ENCODE results near the gene GPR61. TPM values are rescaled to one million over a fixed set of nuclear protein-coding genes. Genes with fewer than 3 reads are reported as not detected.

The GPR61 gene
- total RNA-seq, 1 donor from 2014 or later: not detected

DNA sequence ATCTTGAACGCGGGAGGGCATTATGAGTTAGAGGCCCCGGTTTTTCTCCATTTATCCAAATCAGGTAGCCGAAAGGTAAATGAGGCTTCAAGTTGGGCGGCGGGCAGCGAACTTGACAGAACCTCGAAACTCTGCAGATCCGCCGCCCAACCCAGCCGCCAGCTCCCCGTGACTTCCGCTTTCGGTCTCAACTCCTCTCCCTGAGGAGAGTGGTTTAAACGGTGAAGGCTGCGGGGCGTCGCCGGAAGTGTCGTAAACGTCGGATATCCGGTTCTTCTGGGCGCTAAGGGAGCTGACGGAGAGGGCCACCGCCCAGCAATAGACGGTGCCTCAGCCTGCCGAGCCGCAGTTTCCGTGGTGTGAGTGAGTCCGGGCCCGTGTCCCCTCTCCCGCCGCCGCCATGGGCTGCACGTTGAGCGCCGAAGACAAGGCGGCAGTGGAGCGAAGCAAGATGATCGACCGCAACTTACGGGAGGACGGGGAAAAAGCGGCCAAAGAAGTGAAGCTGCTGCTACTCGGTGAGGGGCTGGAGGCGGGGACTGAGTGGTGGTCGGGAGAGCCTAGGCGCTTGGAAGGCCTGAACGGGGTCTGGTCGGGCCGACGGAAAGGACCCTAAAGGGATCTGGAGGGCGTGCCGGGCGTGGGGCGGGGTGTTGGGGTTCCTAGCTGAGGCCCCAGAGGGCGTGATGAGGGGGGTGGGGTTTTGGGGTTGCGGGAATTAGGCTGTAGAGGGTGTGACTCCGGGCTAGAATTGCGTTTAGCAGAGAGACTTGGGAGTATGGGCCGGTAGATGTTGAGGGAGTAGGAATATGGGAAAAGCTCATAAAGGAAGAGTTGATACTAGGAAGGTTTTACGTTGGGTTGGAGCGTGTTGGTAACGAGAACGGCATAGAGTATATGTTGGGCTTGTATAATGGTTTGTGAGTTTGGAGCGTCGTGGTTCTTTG is 8.9 kb downstream of the GPR61 start, which contains the start of gene GNAI3:
Gene GNAI3, plus strand, starts transcription at position 295 of the 947 bp plus-strand sequence. Its CDS starts 106 bp downstream, at position 401.
- no peaks in the 10 kb centered on the region for H3K9me3 ChIP-seq
- H3K27me3 ChIP-seq: no peaks in the 10 kb centered on the region
- peak within 1 kb of the TSS; percentile 90 to 99 for H3K4me3 ChIP-seq
- peaks cover 55% of the 10 kb centered on the region for H3K4me1 ChIP-seq
- TF ChIP-seq POLR2A (IDR thresholded peaks at IDR 0.05) (peak in 1 of 2 donors; percentile 92), POLR2AphosphoS5 (IDR thresholded peaks at IDR 0.05; ENCODE audit: insufficient read depth in 1 of 2, low read depth in 1 of 2) (peak; percentile 99)
- TF ChIP-seq, protein P1, sequence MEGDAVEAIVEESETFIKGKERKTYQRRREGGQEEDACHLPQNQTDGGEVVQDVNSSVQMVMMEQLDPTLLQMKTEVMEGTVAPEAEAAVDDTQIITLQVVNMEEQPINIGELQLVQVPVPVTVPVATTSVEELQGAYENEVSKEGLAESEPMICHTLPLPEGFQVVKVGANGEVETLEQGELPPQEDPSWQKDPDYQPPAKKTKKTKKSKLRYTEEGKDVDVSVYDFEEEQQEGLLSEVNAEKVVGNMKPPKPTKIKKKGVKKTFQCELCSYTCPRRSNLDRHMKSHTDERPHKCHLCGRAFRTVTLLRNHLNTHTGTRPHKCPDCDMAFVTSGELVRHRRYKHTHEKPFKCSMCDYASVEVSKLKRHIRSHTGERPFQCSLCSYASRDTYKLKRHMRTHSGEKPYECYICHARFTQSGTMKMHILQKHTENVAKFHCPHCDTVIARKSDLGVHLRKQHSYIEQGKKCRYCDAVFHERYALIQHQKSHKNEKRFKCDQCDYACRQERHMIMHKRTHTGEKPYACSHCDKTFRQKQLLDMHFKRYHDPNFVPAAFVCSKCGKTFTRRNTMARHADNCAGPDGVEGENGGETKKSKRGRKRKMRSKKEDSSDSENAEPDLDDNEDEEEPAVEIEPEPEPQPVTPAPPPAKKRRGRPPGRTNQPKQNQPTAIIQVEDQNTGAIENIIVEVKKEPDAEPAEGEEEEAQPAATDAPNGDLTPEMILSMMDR (IDR thresholded peaks at IDR 0.05): no peak
- DNase-seq (ENCODE audit: extremely low spot score in 2 of 2): peak in 1 of 2 donors; percentile 97
- H3K27ac ChIP-seq: peak within 1 kb of the TSS; percentile 96
- H3K36me3 ChIP-seq: no peaks in the 10 kb centered on the region
- intact Hi-C loops (cut with DNase I): loop anchor here (2.0 to 10.0 kb wide), 5 partner anchors 76 to 439 kb away; no protein-coding TSS in a partner anchor

DNA sequence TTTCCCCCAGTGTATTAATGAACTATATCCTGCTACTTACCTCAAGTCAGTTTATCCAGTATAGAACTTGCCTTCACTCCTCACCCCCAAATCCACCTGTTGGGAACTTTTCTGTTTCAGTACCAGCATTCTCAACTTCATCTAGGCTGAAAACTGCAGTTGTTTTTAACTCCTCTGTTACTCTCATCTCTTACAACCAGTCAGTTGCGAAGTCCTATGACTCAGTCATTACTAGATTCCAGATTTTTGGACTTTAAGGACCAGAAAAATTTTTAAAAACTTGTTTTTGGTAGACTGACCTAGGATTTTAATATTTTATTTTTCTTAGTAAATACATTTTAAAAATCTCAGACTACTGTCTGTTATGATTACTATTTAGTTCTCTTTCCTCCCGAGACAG is 16.9 kb downstream of the GPR61 start:
- no peak for DNase-seq (ENCODE audit: extremely low spot score in 2 of 2)
- Histone ChIP-seq H3K9me3 (no peaks in the 10 kb centered on the region), H3K27ac (no peak overlapping the region), H3K4me1 (peaks cover 66% of the 10 kb centered on the region), H3K27me3 (no peaks in the 10 kb centered on the region), H3K4me3 (no peak overlapping the region), H3K36me3 (no peaks in the 10 kb centered on the region)
- TF ChIP-seq, protein P1 (IDR thresholded peaks at IDR 0.05): no peak
- TF ChIP-seq POLR2AphosphoS5 (IDR thresholded peaks at IDR 0.05; ENCODE audit: insufficient read depth in 1 of 2, low read depth in 1 of 2) (no peak), POLR2A (IDR thresholded peaks at IDR 0.05) (no peak)
- intact Hi-C loops (cut with DNase I): no loop called here

DNA sequence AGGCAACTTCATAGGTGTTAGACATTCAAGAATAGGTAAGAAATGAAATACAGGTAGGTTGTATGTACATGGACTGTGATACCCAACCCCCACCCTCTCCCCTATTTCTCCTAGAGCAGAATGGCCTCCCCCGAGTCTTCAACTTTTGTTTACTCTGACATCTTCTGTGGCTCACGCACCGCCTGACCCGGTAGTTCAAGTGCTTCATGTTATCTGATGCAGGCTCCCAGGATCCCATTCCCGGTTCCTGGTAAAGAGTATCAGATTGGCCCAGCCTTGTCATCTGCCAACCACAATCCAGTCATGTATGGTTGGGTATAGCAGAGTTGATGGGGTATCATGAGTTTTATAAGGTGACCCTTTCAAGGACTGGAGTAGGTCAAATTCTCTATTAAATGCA is 17.8 kb downstream of the GPR61 start:
- H3K36me3 ChIP-seq: no peaks in the 10 kb centered on the region
- intact Hi-C loops (cut with DNase I): no loop called here
- H3K27ac ChIP-seq: no peak overlapping the region
- H3K4me1 ChIP-seq: peaks cover 66% of the 10 kb centered on the region
- H3K9me3 ChIP-seq: no peaks in the 10 kb centered on the region
- no peak overlapping the region for H3K4me3 ChIP-seq
- DNase-seq (ENCODE audit: extremely low spot score in 2 of 2): no peak
- no peak for TF ChIP-seq POLR2AphosphoS5 (IDR thresholded peaks at IDR 0.05; ENCODE audit: insufficient read depth in 1 of 2, low read depth in 1 of 2)
- TF ChIP-seq, protein P1 (IDR thresholded peaks at IDR 0.05): no peak
- H3K27me3 ChIP-seq: no peaks in the 10 kb centered on the region

DNA sequence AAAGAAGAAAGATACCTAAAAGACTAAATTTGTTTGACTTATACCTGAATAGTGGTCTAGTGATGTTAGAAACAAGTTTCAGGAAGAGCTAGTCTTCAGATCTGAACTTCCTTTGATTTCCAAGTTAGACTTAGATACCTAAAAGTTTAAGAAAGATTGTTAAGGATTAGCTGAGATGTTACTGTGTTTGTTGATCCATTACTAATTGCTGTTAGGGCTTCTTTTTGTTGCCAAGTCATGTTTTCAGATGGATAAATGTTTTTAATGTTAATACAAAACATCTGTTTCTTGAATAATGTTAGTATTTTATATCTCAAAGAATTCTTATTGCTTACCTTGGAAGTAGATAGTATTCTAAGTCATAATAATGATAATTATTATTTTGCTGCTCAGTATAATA is 20.3 kb downstream of the GPR61 start:
- no peak for DNase-seq (ENCODE audit: extremely low spot score in 2 of 2)
- Histone ChIP-seq H3K9me3 (no peaks in the 10 kb centered on the region), H3K27ac (no peak overlapping the region), H3K4me3 (no peak overlapping the region), H3K27me3 (no peaks in the 10 kb centered on the region), H3K4me1 (peaks cover 86% of the 10 kb centered on the region), H3K36me3 (no peaks in the 10 kb centered on the region)
- intact Hi-C loops (cut with DNase I): no loop called here
- TF ChIP-seq POLR2A (IDR thresholded peaks at IDR 0.05) (no peak), POLR2AphosphoS5 (IDR thresholded peaks at IDR 0.05; ENCODE audit: insufficient read depth in 1 of 2, low read depth in 1 of 2) (no peak)
- TF ChIP-seq, protein P1 (IDR thresholded peaks at IDR 0.05): no peak
